Uterus (tissue), 2 donors: ENCODE measurements around the gene ADSL.
"Not testable (repeated sequence)": the region's sequence is repeated elsewhere in the genome, so short reads cannot be mapped to it uniquely, and the experiment has no call there.

ENCODE experiments used
- CTCF ChIP-seq, 4 experiments: fragments of 200-600 bp in 2 of 4; fragments of 450-650 bp in 2 of 4; sonication (generic) in 2 of 4; IDR thresholded peaks; one replicate each; pipeline ENCODE4 v1.5.1; 2016 to 2019; ENCODE audit warnings: antibody characterized with exemption in 4 of 4, mild to moderate bottlenecking in 2 of 4, moderate library complexity in 1 of 4
- POLR2A ChIP-seq, 2 donors: fragments of 450-650 bp; IDR thresholded peaks; one replicate each; pipeline ENCODE4 v1.6.1; 2016; ENCODE audit warnings: antibody characterized with exemption in 2 of 2, mild to moderate bottlenecking in 1 of 2, moderate library complexity in 1 of 2

- TF ChIP-seq POLR2A, CTCF (IDR thresholded peaks at IDR 0.05): not testable (repeated sequence)
These were observed 32.1 kb downstream of the ADSL start for GRCh38 chr22:40378448-40378847.
